MCF 10A (cell line): ENCODE results near the gene ICE1. TPM values are rescaled to one million over a fixed set of nuclear protein-coding genes. Genes with fewer than 3 reads are reported as not detected.
"Not testable (repeated sequence)": the region's sequence is repeated elsewhere in the genome, so short reads cannot be mapped to it uniquely, and the experiment has no call there.

ENCODE experiments used
- BruUV-seq: library from RNA; stranded (reverse); fragments of 400-500 nt; replicated peaks from 2 replicates; lab custom pipeline; 2021; lab: Mats Ljungman, UMichigan
- CTCF ChIA-PET: fragments of 300-600 bp; sonication (Branson Sonifier 250); formaldehyde crosslinking; extraction: SDS; loops from one replicate; lab custom pipeline; 2021; ENCODE audit warnings: antibody characterized with exemption, inconsistent platforms; lab: Yijun Ruan, JAX
- POLR2A ChIA-PET: fragments of 300-600, 350-650 bp; sonication (Branson Sonifier 250); formaldehyde crosslinking; extraction: SDS; loops from one replicate; lab custom pipeline; 2020; ENCODE audit warnings: antibody characterized with exemption, inconsistent platforms; lab: Yijun Ruan, JAX
- DNase-seq: peaks from one replicate; pipeline ENCODE4 v3.0.0-alpha.2; 2018; ENCODE audit not compliant: unreplicated experiment
- H3K27ac Mint-ChIP-seq: one replicate; pipeline ENCODE4 v1.8.0; 2022; ENCODE audit warnings: mild to moderate bottlenecking, low read depth, mixed read lengths; ENCODE audit not compliant: unreplicated experiment
- H3K27me3 Mint-ChIP-seq: one replicate; pipeline ENCODE4 v1.8.0; 2022; ENCODE audit warnings: mixed read lengths; ENCODE audit not compliant: insufficient read depth, unreplicated experiment
- H3K36me3 Mint-ChIP-seq: one replicate; pipeline ENCODE4 v1.8.0; 2022; ENCODE audit warnings: mild to moderate bottlenecking, moderate library complexity, mixed read lengths; ENCODE audit not compliant: insufficient read depth, unreplicated experiment
- H3K4me1 Mint-ChIP-seq: one replicate; pipeline ENCODE4 v1.8.0; 2022; ENCODE audit warnings: mixed read lengths; ENCODE audit not compliant: insufficient read depth, unreplicated experiment
- H3K4me3 Mint-ChIP-seq: one replicate; pipeline ENCODE4 v1.8.0; 2022; ENCODE audit warnings: mild to moderate bottlenecking, moderate library complexity, mixed read lengths; ENCODE audit not compliant: unreplicated experiment
- H3K9me3 Mint-ChIP-seq: one replicate; pipeline ENCODE4 v1.8.0; 2022; ENCODE audit warnings: mixed read lengths; ENCODE audit not compliant: unreplicated experiment
- intact Hi-C: fragments of 100-400 bp; cut with micrococcal nuclease; formaldehyde crosslinking; loops from 2 replicates; pipeline ENCODE4 v1.14.1; 2022
- total RNA-seq: library from RNA; stranded (reverse); gene quantifications from 2 replicates; pipeline ENCODE4 v1.2.3, GENCODE V29; 2022
- TF ChIP-seq, protein P1 (sequence below): fragments of 200-600 bp; IDR thresholded peaks from one replicate; pipeline ENCODE4 v1.8.0; 2022; ENCODE audit warnings: antibody characterized with exemption, mild to moderate bottlenecking; ENCODE audit not compliant: unreplicated experiment

Gene ICE1
- total RNA-seq, 1 experiment from 2014 or later, result 28.4 TPM

DNA sequence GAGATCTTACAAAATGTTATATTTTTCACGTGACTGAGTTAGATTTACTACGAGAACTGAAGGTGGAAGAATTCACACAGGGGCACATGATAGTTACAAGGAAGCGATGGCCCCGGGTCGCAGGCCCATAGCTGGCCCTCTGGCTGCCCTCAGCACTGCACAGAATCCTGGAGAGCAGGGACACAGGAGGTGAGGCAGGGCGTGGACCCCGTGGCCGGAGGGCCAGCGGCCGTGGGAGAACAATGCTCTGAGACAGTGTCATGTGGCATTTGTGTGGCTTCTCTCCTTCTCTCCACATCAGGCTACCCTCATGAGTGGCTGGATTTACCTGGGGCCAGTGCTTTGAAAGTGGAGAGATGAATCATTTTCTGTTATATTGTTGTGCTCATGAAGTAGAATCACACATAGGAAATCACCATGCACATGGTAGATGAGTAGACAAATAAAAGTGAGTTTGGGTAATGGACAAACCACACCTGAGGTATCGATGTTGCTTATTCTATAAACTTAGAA is 89.5 kb downstream of the ICE1 start:
- intact Hi-C loops, result no loop called here
- Mint-ChIP-seq H3K4me3 (no peak overlapping the region), H3K4me1 (no peaks in the 10 kb centered on the region), H3K27ac (no peak overlapping the region), H3K9me3 (peaks cover 6% of the 10 kb centered on the region), H3K27me3 (peaks cover 43% of the 10 kb centered on the region), H3K36me3 (no peaks in the 10 kb centered on the region)
- CTCF ChIA-PET, result interaction anchor here (0.7 kb wide), 1 partner anchor 1389 kb away, joined by 3 read pairs; no protein-coding TSS in a partner anchor
- BruUV-seq, result no TSS peak
- POLR2A ChIA-PET, result no interaction called here
- no peak for DNase-seq
- TF ChIP-seq, protein P1, sequence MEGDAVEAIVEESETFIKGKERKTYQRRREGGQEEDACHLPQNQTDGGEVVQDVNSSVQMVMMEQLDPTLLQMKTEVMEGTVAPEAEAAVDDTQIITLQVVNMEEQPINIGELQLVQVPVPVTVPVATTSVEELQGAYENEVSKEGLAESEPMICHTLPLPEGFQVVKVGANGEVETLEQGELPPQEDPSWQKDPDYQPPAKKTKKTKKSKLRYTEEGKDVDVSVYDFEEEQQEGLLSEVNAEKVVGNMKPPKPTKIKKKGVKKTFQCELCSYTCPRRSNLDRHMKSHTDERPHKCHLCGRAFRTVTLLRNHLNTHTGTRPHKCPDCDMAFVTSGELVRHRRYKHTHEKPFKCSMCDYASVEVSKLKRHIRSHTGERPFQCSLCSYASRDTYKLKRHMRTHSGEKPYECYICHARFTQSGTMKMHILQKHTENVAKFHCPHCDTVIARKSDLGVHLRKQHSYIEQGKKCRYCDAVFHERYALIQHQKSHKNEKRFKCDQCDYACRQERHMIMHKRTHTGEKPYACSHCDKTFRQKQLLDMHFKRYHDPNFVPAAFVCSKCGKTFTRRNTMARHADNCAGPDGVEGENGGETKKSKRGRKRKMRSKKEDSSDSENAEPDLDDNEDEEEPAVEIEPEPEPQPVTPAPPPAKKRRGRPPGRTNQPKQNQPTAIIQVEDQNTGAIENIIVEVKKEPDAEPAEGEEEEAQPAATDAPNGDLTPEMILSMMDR, result no peak

DNA sequence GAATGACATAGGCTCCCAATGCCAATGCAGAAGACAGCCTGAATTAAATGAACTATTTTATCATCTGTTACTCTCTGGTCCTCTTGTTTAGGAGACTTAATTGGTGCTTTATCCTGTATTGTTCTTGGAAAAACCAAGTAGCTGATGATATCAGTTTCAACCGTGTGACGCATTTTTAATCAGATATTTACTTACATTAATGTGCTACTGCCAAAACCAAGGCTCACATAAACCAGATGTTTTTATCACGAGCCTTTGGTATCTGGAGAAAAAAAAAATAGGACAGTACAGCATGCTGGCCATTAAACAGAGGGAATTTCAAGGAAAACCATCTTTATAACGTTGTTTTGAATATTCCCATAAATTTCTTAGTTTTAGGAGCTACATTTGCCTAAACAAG is 90.1 kb downstream of the ICE1 start:
- Mint-ChIP-seq H3K4me3 (no peak overlapping the region), H3K36me3 (no peaks in the 10 kb centered on the region), H3K4me1 (no peaks in the 10 kb centered on the region), H3K9me3 (peaks cover 6% of the 10 kb centered on the region), H3K27me3 (peaks cover 43% of the 10 kb centered on the region), H3K27ac (no peak overlapping the region)
- DNase-seq, result no peak
- CTCF ChIA-PET, result interaction anchor here (0.7 kb wide), 1 partner anchor 1389 kb away, joined by 3 read pairs; no protein-coding TSS in a partner anchor
- intact Hi-C loops, result no loop called here
- POLR2A ChIA-PET, result no interaction called here
- no TSS peak for BruUV-seq
- TF ChIP-seq, protein P1, result no peak

DNA sequence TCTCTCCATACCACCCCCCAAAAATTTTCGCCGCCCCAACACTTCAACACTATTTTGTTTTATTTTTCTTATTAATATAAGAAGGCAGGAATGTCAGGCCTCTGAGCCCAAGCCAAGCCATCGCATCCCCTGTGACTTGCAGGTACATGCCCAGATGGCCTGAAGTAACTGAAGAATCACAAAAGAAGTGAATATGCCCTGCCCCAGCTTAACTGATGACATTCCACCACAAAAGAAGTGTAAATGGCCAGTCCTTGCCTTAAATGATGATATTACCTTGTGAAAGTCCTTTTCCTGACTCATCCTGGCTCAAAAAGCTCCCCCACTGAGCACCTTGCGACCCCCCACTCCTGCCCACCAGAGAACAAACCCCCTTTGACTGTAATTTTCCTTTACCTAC is 98.1 kb downstream of the ICE1 start:
- BruUV-seq, H3K27ac Mint-ChIP-seq, H3K36me3 Mint-ChIP-seq, DNase-seq, POLR2A ChIA-PET, H3K4me3 Mint-ChIP-seq, H3K4me1 Mint-ChIP-seq, CTCF ChIA-PET, H3K9me3 Mint-ChIP-seq, intact Hi-C loops: not testable (repeated sequence)
- peaks cover 13% of the 10 kb centered on the region for H3K27me3 Mint-ChIP-seq

DNA sequence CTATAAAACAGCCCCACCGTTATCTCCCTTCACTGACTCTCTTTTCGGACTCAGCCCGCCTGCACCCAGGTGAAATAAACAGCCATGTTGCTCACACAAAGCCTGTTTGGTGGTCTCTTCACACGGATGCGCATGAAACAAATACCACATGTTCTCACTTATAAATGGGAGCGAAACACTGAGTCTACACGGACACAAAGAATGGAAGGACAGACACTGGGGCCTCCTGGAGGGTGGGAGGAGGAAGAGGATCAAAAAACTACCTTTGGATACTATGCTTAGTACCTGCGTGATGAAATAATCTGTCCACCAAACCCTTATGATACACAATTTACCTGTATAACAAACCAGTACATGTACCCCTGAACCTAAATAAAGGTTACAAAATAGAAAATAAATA is 98.6 kb downstream of the ICE1 start:
- TF ChIP-seq, protein P1, result no peak
- H3K27ac Mint-ChIP-seq, result no peak overlapping the region
- intact Hi-C loops, result no loop called here

More for the DNA sequence above, 98.6 kb downstream of the ICE1 start:
- Mint-ChIP-seq H3K4me1 (no peaks in the 10 kb centered on the region), H3K36me3 (no peaks in the 10 kb centered on the region), H3K9me3 (no peaks in the 10 kb centered on the region), H3K27me3 (peaks cover 12% of the 10 kb centered on the region), H3K4me3 (no peak overlapping the region)
- ChIA-PET POLR2A (no interaction called here), CTCF (no interaction called here)
- no TSS peak for BruUV-seq
- DNase-seq, result no peak
